Stimulated activated naive CD8-positive, alpha-beta T cell treated with anti-CD3 and anti-CD28 coated beads, Interleukin-15, Interleukin-2, amounts not matched to agents 100 U/mL and 50 U/mL, for 24 hours (primary cell): ENCODE results near the gene PTPN3.

Experiments used
- ATAC-seq: fragments of 150-1000 bp; cut with Tn5 transposase; one replicate; pipeline ENCODE4 v1.10.0; 2021
- DNase-seq: peaks from one replicate; pipeline ENCODE4 v3.0.0; 2021

The PTPN3 gene

GRCh38 chr9:109500421-109500974 lies 2.4 kb upstream of the PTPN3 start:
- ATAC-seq (no peak), DNase-seq (no peak)

- no peak for DNase-seq
- no peak for ATAC-seq
These were observed 1.7 kb upstream of the PTPN3 start for GRCh38 chr9:109499631-109500410.

GRCh38 chr9:109499093-109499630 lies 1.1 kb upstream of the PTPN3 start:
- ATAC-seq (no peak), DNase-seq (no peak)

DNA sequence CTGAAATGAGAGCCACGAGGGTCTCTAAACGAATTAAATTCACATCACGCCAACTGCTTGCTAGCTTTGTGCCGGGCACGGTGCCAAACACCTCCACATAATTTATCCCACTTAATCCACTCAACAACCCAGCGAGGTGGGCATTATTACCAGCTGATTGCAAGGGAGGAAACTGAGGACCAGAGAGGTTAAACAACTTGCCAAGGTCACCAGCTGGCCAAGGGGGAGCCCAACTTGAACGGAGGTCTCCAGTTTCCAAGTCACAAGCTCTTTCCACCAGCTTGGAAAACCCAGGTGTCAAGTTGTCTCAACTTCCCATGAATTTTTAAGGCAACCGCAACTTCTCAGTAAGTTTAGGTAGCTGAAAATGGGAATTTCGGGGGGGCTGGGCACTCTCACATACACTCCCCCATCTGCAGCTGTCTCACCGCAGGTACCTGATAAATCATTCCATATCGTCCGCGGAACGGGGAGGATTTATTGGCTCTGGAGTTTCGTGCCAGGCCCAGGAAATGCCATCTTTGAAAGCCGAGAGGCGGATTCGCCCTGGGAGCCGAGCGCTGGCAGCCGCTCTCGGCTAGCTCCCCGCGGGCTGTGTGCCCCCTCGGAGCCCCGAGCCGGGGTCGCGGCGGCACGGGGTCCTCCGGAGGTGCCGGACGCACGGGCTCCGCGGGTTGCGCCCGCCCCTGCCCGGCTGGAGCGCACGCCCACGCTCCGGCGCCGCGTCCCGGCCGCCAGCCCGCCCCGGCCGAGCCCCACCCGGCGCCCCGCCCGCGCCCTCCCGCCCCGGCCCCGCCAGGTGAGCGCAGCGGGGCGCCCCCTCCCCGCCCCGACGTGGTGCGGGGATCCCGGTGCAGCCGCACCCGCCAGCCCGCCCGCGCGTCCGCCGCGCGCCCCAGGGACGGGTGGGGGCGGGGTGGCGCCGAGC lies 617 bp downstream of the PTPN3 start:
- no peak for ATAC-seq
- no peak for DNase-seq

GRCh38 chr9:109496841-109497225 lies 1.3 kb downstream of the PTPN3 start:
- DNase-seq (no peak), ATAC-seq (no peak)

GRCh38 chr9:109496218-109496617 lies 1.9 kb downstream of the PTPN3 start:
- DNase-seq, result no peak

DNA sequence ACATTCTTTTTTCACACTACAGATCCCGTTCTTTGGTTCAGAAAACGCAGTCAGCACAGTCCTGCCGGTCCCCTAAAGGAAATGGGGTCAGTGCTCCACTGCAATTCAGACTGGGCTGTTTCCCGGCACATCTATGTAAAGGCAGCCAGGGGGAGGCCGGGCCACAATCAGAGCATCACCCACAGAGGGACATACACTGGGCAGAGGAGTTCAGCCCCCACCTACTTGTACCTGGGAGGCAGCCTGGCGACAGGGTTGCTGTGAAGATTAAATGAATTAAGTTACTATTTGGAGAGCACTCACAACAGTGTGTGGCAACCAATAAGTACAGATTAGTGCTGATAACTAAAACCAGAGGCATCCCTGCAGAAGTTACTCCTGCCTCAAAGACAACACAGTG lies 4.5 kb downstream of the PTPN3 start:
- ATAC-seq (no peak), DNase-seq (no peak)

More at GRCh38 chr9:109496218-109496617, 1.9 kb downstream of the PTPN3 start:
- no peak for ATAC-seq

DNA sequence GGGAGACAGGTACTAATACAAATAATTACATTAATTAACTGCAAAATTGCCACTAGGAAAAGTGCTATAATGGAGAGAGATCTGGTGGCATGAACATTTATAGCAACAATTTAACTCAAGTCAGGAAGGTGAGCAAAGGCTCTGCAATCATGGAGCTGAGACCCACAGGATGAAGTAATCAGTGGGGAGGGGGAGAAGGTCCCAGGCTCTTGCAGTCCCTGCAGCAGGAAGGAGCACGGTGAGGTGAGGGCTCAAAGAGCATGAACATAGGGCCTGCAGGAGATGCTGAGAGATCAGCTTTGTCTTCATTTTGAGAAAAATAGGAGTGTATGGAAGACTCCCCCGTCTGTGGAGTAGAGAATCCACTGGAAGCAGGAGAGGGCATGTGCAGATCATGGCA lies 6.5 kb downstream of the PTPN3 start:
- ATAC-seq, result no peak
- DNase-seq, result no peak

GRCh38 chr9:109488791-109489492 lies 9.2 kb downstream of the PTPN3 start:
- DNase-seq (no peak), ATAC-seq (no peak)

DNA sequence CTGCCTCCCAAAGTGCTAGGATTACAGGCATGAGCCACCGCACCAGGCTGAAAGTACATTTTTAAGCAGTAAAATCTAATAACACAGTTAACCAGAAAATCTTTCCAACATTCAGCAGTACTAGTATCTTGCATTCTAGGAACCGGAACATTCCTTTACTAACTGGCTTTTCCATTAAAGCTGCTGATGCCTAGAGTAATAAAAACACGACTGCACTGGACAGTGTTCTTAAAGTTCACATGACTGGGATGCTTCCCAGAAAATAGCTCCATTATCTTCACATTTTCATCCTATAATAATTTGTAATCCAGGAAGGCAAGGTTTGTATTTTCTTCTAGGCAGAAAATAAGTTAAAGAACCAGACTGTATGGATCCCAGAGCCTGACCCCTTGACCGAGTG lies 9.8 kb downstream of the PTPN3 start:
- DNase-seq, result no peak
- no peak for ATAC-seq

DNA sequence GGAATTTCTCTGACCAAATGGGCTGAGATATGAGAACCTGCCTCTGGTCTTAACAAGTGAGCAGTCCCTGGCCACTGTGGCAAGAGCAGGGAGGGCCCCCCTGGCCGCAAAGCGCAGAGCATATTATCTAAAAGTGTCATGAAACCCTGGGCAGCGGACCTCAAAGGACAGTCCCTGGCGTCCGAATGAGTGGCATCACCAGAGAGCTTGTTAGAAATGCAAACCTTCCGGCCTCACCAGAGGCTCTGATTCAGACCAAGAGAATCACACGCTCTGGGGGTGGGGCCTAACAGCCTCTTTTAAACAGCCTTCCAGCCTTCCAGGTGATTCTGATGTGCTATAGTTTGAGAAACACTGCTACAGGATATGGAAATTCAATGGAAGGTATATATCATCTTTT lies 10.9 kb downstream of the PTPN3 start:
- ATAC-seq (no peak), DNase-seq (no peak)

- DNase-seq, result no peak
- ATAC-seq, result no peak
These were observed 14.2 kb downstream of the PTPN3 start for GRCh38 chr9:109483744-109484429.

DNA sequence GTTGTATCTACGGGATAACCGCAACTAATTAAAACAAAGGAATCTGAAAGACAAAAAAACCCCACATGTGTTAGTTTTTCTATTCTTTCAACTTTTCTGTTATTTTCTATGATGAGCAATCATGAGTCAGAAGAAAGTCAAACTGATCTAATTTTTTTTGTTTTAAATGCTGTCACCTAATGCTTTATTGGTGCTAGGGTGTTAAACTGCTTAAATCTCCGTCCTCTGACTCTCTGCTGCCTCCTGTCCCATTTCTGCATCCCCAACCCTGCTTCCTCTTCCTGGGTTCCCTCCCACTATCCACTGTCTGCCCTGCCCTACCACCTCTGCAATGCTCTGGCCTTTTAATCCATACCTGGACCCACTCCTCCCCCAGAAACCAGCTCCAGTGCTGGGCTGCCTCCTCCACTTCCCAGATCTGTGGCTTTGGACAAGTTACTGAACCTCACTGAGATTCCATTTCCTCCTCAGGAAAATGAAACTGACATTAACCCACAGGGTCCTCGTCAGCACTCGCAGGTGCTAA lies 15.7 kb downstream of the PTPN3 start:
- ATAC-seq (no peak), DNase-seq (no peak)

DNA sequence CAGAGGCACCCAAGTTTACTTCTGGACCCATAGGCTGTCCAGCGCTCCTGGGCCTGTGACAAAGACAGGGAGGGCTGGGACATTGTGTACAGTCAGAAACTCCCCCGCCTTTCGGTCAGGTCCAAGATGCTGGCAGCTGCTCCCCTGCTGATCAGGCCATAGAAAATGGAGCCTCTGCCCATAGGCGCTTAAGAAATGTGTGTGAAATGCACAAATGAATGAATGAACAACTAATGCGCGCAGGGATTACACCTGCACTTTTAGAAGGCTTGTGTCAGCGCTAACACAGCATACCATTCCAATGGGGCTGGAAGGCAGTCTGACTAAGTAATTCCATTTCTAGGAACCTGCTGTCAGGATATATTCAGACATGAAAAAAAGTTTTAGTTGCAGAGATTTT lies 16.3 kb downstream of the PTPN3 start:
- DNase-seq, result no peak
- ATAC-seq, result no peak

DNA sequence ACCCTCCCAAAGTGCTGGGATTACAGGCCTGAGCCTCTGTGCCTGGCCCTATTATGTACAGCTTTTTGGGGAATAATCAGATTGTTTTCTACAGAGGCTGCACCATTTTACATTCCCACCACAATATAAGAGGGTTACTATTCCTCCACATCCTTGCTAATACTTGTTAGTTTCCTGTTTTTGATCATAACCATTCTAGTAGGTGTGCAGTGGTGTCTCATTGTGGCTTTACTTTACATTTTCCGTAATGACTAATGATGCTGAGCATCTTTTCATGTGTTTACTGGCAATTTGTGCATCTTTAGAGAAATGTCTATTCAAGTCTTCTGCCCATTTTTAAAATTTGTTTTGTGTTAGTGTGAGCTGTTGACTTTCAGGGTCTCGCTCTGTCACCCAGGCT lies 18.3 kb downstream of the PTPN3 start:
- DNase-seq, result no peak
- no peak for ATAC-seq

DNA sequence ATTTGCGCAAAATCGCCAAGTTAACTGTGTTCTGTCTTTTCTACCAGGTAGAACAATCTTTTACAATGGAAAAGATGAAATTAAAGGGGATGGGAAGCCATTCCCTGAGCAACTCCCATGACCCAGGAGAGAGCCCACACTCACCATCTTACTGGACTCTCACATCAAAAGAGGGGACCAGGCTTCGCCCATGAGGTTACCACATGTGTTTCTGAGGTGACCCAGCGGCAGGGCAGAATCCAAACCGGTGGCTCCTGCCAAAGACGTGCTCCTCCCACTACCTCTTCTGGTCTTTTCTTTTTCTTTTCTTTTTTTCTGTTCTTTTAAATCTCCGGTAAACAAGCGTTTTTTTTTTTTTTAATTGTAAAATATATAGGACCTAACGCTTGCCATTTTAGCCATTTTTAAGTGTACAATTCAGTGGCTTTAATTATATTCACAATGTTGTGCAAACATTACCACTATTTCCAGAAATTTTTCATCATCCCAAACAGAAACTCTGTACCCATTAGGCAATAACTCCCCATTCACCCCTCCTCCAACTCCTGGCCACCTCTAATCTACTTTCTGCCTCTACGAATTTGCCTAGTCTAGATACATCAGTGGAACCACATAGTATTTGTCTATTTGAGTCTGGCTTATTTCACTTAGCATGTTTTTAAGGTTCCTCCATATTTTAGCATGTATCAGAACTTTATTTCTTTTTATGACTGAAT lies 19.3 kb downstream of the PTPN3 start:
- no peak for DNase-seq

GRCh38 chr9:109478051-109478563 lies 20.0 kb downstream of the PTPN3 start:
- DNase-seq (no peak), ATAC-seq (no peak)

More for the DNA sequence above, 19.3 kb downstream of the PTPN3 start:
- no peak for ATAC-seq

DNA sequence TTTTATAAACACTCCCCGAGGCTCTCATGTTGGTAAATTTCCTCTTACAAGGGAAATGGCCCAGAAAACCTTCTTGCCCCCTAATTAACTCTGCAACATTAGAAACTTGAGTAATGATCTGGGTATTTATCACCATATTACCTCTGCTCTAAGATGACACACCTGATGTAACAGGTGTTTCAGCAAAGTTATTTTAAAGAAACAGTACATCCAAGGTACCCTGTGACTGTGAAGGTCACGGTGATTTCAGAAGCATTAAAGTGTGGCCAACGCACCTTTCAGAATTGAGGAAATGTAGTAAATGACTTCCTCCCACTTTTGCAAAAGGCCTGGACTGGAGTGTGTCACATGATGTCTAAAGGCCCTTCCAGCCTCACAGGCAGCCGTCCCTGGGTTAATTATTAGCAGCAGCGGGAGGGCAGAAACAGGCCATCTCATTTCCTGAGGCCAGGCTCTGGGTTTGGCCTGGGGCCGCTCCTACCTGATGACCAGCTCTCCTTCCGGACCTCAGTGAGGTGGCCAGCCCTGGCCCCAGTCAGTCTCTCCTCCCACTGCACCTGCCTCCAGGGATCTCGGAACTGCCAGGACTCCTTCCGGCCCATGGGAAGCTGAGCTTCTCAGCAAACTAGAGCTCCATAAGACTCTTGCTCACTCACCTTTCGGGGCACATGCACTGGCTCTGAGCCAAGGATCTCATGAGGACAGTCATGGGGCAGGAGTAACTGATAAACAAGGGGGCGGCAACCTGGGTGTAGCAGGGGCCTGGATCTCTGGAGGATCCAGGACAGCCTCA lies 20.7 kb downstream of the PTPN3 start:
- no peak for DNase-seq
- no peak for ATAC-seq

GRCh38 chr9:109476642-109477257 lies 21.4 kb downstream of the PTPN3 start:
- DNase-seq (no peak), ATAC-seq (no peak)
